Ureter (tissue), 1 donor: ENCODE measurements around the gene CFAP61. TPM values are rescaled to one million over a fixed set of nuclear protein-coding genes. Genes with fewer than 3 reads are reported as not detected.

Experiments used
- DNase-seq: peaks from one replicate; pipeline ENCODE4 v3.0.0-alpha.2; 2020; ENCODE audit warnings: low spot score
- total RNA-seq: library from RNA; stranded (reverse); gene quantifications from one replicate; pipeline ENCODE4 v1.2.4, GENCODE V29; 2023
- donor health status: DM: yes; HTN: yes; CAD: no.

The CFAP61 gene
- total RNA-seq, 1 donor from 2014 or later: 0.39 TPM

DNA sequence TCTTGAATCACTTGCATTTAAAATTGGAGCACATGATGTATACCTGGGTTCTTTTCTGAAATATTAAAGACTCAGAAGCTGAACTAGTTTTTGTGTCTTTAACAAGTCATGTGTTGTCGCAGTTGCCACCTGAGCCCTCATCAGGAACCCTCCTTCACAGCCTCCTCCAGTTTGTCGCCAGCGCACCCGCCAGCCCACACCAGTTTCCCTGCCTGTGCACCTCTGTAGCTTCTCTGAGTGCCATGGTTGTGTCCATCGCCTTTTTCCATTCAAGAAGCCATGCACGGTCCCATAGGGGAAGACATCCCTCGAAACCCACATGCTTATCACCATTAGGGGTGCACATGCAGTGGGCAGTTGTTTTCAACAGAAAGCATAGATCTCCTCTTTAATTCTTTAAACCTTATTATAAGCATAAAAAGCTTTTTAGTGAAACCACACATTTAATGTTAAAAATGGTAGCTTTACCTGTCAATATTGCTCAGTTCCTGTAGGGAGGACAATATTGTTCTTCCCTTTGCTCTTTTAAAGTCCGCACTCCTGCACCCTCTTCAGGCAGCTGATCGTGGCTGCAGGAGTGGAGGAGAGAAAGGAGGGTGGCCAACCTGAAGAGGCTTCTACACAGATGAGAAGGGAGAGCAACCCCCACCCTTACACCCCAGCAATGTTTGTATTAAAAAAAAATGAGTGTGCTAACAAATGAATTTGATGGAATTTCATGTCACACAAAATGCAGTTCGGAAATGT, 121.9 kb downstream of the CFAP61 start:
- DNase-seq: no peak

DNA sequence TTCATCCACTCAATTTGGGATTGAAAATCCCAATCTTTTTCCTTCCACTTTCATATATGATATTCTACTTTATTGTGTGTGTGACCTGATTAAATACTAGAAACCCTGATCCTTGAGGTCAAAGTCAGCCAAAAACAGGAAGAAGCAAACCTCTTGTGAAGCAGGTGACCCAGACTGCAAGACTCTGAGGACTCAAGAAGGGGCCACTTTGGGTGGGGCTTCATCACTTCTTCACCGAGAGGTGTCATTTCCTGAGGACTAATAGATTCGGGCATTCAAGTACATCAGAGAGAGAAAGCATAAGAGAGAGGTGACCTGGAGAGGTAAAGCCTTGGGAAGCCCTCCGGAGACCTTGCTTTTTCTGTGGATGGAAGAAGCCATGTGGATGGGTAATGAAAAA, 129.0 kb downstream of the CFAP61 start:
- no peak for DNase-seq

DNA sequence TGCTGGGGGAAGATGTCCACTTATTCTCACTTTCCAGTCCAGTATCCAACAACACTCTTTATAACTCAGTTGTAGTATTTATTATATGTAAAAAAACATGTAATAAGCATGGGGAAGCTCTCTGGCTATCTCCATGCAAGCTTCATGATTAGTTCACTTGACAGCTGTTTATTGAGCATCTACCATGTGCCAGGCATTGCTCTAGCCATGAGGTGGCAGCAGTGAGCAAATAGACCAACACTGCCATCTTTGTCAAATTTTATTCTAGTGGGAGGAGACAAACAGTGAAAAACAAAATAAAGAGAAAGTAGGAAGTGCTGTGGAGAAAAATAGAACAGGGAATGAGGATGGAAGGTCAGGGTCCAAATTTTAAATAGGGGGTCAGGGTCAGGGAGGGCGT, 131.8 kb downstream of the CFAP61 start:
- DNase-seq: no peak

DNA sequence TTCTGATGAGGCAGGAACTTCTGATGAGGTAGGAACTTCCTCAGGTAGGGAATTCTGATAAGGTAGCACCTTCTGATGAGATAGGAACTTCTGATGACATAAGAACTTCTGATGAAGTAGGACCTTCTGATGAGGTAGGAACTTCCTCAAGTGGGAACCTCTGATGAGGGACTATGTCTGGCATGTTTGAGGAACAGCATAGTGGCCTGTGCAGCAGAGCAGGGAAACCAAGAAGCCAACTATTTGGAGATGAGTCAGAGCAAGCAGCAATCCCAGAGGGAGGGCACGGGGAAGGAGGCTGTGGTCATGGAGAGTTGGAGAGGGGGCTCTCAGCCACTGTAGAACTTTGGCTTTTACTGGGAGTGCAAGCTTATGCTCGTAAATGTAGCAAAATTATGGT, 132.4 kb downstream of the CFAP61 start:
- DNase-seq: no peak

DNA sequence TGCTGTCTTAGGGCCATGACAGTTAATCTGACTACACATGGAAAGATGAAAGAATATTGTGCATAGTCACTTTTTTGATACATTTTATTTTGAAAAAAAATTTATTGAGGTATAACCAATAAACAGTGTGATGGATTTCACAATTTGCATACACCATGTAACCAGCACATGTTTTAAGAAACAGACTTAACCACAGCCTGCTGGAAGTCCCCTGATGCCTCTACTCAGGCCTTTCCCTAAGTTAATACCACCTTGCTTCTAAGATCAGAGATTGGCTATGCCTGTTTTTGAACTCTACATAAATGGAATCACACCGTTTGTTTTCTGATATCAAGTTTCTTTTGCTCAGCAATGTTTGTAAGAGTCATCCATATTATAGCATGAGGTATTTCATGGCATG, 136.3 kb downstream of the CFAP61 start:
- DNase-seq: no peak

DNA sequence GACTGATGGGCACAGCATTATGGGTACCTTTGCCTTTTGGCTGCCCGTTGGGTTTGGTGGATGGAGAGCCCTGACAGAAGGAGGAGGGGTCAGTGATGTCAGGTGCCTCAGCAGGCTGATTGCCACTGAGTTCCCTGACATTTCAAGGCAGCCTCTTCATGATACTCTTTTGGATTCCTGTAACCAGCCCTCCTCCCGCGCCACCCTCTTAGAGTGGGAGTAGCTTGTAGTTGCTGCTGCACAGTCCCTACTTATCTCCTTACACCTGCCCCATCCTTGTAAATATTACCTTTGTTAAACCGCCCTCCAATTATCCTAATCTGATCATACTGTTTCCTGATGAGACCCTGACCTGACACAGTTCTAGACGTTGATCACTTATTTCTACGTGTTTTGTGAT, 140.0 kb downstream of the CFAP61 start:
- no peak for DNase-seq

DNA sequence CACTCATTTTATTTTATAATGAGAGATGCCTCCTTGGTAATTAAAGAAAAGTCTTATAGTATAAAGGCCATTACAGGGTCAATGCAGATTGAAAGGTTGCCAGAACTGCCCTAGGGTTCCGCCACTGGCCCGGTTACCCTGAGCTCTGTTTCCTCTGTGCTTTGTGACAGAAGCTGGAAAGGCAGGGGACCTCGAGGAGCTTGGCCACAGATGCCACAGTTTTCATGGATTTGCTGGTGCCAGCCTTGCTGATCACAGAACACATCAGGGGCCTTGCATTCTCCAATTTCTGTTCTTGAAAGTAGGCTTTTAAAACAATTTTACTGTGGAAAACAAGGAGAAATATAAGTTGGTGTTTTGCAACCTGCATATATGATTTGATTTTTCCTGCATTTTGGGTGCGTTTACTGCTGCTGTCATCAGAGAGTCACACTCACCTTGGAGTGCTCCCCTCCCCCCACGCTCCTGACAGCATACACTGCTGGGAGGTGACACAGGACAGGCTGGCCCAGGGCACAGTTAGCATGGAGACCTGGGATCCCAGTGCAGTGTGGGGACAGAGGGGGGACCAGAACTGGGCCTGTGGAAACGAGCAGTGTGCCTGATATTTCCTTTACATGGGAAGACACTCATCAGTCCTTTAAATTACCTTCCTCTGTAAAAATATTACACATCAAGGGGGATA, 142.8 kb downstream of the CFAP61 start:
- no peak for DNase-seq

DNA sequence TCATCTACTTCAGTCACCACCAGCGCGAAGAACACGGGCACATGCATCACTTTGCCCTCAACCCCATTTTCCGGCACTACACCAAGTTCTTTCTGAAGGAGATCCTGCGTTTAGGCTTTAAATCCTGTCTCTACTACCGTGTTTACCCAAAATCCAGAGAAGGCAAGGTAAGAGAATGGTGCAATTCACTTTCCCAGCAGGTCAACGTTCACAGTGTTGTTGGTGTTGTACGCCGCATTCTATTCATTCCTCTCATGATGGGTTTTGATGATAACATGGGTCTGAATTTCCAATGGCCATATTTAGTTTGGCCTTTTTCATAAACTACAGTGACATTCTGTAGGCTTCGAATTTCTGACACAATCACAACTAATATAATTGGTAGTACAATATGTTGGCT, 144.3 kb downstream of the CFAP61 start:
- DNase-seq: no peak

DNA sequence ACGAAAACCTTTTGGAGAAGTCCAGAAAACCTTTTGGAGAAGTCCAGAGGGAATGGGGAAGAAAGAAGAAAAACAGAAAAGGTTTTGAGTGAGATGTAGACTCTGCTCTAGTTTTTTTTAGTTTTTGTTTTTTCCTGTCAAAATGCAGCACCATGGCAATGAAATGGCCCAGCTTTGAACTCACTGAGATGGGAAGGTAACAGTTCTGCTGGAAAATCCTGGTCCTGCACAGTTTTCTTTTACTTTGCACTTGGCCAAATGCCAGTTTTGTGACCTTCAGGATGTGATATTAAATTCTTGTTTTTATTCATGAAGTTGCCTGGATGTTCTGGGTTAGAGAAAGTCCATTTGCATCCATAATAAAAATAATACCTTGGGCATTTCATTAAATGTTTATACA, 145.7 kb downstream of the CFAP61 start:
- no peak for DNase-seq

DNA sequence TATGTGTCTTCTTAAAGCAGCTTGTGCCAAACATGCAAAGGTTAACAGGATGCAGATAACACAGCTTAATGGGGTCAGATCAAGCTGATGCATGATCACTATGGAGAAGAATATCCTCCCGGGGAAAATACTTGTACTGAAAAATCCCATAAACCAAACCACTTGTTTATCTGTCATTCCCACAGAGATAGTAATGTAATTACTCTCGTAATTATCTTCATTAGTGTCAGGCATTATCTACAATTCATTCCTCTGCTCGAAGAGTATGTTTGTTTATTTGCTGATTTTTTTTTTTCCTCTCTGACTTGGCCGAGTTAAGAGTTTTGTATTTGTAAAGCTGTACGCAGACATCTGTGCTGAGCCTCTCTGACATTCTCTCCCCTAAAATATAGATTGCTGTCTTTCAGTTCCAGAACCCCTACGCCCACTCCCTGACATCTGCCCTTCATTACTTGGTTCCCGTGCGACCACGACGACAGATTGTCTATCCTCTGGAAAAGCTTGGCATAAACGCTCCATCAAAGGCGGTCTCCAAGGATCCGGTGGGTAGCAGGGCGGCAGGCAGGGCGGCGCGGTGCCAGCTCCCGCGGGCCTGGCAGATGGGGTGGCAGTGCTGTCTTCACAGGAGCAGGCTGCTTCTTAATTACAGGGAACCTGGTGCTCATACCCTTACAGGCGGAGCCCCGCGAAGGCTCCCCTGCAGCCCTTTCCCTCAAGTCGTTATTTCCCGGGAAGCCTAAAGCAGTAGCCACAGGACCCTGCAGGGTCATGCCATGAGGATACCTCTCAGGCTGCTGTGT, 147.2 kb downstream of the CFAP61 start:
- no peak for DNase-seq

DNA sequence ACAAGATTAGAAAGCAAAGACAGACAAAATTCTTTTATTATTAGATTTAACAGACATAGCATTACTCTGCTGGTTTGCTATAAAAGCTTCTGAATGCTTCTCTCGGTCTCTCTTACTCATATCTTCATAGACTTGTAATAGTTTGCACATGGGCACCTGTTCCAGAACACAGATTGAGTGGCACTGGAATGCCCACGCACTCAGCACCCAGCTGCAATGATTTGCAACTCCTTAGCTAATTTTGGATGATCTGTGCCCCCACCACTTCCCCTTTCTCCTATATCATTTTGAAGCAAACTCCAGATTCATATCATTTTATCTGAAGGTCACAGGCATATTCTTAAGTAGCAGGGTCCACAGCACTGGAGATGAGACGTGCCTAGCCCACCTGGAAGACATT, 148.8 kb downstream of the CFAP61 start:
- no peak for DNase-seq

DNA sequence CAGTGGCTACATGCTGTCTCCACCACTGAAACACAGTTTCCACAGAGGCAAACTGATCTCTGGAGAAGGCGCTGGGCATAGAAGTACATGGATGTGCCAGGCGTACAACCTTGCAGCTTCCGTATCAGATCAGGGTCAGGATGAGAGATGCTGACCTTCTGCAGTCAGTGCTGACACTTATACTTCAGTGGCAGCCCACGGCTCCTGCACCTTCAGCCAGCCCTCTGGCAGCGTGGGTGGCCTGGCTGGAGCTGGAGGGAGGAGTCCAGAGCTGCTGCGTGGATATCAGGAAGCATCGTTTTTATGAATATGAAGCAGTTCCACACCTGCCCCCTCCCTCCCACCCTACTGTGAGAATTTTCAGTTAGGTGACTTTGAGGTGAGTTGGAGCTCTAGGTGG, 149.3 kb downstream of the CFAP61 start:
- DNase-seq: no peak

DNA sequence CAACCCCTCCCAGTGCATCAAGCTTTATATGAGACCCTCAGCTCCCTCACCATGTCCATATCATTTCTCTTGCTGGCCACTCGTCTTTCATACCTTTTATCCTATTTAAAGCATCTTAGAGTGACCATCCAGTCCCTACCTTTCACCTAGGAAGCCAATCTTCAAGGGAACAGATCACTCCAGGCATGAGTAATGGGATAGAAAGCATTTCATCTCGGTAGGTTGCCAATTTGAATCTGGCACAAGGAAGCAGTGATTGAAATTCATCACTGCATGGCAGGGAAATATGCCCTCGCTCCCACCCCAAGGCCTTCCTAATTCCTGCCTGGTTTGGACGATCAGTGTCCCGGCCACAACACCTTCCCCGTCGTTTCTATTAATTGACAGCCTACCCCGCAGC, 150.4 kb downstream of the CFAP61 start:
- DNase-seq: no peak

DNA sequence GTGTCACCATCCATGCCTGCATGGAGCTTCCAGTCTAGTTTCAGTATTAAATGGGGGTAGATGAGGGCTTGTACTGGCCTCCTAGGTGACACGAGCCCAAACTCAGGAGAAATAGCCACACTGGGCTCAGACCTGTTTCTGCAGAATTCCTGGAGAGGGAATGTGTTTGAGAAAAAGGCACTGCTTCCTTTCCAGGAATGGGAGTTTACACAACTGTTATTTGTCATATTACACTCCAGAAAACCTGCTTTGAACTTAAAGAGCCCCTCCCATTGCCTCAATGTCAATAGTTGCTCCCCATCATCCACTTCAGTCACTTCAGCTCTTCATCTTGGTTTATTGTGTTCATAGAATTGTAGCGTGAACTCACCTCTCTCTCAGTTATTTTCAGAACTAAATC, 151.5 kb downstream of the CFAP61 start:
- DNase-seq: no peak

DNA sequence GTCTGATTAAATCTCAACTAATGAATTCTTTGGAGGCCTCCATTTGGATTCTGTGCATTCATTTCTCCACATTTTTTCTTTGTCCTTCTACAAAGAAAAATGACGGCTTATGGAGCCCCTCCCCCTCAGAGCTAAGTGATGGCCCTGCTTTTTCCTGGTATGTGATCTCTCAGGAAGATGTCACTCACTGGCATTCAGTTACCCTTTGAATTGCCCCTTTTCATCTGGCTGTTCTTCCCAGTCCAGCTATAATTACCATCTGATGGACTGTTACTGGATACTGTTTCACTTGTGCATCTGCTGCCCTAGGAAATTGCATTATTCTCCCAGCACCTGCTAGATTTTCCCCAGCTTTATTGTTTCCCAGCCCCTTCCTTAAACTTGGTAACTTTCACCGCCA, 151.9 kb downstream of the CFAP61 start:
- DNase-seq: no peak

DNA sequence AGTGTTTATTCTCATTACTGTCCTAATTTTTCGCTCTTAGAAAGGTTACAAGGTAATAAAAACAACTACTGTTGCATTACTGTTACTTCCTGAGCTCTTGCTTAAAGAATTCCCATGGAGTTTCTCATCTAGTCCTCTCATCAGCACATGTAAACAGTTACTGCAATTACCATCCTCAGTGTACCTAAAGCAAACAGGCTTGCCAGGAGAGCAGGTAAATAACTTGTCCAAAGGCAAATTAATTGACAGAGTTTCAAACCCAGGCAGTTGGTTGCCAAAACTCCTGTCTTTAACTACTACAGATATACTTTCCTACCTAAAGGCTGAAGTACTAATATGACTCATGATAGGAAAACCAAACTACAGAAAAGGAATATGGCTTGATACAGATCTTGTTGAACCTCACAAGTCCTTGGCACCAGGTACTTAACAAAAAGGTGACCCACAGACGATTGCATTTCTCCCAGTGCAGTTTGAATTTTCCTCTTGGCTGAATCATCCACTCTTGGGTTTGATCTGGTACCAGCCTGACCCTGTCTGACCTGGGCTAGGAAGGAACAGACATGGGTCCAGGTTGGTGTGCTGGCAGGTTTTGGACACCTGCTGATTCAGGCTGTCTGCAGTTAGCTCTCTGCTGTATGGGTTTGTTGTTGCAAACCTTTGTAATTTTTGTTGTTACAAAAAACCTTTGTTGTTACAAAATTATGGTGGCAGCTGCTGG, 153.0 kb downstream of the CFAP61 start:
- no peak for DNase-seq

DNA sequence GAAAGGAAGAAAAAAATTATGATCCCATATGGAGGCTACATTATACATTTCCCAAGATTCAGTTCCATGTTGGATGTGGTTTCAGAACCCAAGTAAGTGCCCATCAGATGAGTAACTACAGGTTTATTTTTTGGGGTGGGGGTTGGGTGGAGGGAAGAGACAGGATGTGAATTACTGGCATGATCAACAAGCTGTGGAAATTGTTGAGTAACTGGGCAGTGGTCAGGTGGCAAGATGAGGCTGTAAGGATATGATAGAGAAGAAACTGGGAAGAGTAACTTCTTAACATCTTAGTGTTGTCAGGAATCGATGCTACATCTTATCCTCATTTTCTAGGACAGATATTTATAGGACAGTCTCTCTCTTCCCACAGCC, 153.5 kb downstream of the CFAP61 start:
- no peak for DNase-seq

DNA sequence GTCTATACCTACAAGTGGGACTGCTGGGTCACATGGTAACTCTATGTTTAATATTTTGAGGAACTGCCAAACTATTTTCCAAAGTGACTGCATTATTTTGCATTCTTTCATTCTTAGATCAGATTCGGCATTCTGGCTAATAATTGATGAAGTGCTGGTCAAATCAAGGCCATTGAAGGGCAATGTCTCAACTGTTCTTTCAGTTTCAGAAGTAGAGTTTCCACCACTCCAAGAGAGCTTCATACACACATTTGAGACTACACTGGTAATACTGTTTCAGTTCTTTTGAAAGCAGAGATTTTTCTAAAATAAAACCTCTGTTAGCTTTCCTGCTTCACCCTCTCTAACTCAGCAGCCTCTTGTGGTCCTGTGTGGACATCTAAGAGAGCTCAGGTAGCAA, 154.5 kb downstream of the CFAP61 start:
- DNase-seq: no peak

DNA sequence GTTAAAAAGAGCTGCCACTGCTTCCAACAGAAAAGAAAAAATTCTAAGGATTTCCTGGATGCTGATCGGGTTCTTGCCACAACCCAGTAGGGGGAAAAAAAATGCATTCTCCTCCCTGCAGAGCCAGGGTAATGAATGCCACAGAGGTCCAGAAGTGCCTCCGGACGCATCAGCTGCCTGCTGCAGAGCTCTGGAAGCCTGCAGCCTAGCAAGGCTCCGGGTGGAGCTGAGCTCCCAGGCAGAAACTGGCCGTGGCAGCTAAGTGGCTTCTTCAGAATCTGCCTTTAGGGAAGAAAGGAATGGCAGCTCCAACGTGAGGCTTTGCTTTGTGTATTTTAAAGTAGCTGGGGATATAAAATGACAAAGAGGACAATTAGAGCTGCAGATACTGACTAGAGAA, 155.0 kb downstream of the CFAP61 start:
- no peak for DNase-seq

DNA sequence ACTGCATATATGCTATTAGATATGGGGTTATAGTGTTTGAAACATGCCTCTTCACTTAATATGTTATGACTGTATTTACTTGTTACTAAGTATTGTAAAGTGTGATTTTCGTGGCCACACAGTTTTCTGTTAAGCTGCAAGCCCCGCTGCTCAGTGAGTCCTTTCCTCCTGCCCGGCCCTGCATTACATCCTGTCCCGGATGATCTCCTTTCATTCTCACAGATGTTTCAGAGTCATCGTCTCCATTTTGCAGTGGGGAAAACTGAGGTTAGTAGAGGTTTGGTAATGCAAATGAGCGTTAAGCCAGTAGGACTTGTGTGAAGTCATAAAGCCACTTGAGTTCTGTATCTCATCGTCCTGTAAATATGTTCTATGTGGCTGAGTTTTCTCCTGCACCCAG, 155.5 kb downstream of the CFAP61 start:
- no peak for DNase-seq

DNA sequence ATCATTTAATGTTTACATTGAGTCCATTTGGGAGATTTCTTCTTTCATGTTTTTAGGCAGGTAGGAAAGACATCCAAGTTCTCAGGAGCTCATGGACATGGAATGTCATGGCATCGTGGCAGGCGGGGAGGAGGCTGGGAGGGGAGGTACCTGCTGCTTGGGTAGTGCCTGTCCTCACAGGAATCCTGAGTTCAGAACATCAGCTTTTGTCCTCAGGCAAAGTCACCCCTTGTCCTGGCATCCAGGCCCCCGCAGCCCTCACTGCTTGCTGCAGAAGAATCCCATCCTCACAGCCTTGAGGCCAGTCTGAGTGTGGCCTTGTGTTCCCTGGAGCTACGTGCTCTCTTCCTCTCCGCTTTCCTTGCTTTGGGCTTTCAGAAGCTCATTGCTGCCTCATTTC, 157.4 kb downstream of the CFAP61 start:
- no peak for DNase-seq

DNA sequence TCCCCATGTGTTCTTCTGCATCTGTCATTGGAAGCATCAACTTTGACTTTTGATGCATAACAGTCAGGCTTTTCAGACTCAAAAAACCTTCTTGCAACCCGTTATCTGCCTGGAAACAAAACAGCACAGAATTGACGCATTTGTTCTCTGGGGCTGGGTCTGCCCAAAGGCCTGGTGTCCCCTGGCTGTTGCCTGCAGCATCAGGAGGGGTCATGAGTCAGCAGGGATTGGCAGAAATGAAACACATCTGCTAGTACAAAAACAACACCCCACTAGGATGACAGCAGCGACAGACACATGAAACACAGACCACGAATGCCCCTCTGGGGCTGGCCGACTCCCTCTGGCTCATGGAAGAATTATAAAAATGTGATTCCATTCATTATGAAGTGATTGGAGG, 158.0 kb downstream of the CFAP61 start:
- no peak for DNase-seq
